GM21526 (cell line): ENCODE data around the gene FAM83E.

Experiments used
- ATAC-seq: cut with Tn5 transposase; IDR thresholded peaks from one replicate; pipeline ENCODE4 v1.9.1; 2021; ENCODE audit warnings: moderate library complexity; ENCODE audit not compliant: unreplicated experiment, low FRiP score

FAM83E gene

DNA sequence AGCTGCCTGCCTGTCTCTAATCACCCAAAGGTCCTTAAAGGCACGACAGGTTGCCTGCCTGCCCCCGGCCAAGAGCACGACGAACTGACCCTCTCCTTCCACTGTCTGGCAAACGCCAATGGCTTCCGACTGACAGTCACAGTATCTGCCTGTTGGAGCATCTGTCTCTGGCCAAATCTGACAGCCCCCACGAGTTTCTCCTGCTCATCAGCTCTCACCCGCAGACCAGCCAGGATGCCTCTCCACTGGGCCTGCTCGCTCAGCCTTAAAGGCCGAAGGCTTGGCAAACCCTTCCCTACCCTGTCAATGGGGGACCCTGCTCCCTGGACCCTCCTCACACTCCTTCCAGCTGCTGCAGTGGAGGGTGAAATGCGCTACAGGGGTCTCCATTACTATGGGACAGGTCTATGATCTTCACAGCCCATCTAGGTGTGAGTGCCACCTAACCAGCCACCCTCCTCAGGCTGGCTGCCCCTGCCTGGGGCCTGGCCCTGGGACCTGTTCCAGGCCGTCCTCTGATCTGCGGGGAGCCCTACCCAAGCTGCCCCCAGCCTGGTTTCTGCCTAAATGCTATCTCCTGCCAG, 932 bp downstream of the FAM83E start:
- ATAC-seq = no peak

DNA sequence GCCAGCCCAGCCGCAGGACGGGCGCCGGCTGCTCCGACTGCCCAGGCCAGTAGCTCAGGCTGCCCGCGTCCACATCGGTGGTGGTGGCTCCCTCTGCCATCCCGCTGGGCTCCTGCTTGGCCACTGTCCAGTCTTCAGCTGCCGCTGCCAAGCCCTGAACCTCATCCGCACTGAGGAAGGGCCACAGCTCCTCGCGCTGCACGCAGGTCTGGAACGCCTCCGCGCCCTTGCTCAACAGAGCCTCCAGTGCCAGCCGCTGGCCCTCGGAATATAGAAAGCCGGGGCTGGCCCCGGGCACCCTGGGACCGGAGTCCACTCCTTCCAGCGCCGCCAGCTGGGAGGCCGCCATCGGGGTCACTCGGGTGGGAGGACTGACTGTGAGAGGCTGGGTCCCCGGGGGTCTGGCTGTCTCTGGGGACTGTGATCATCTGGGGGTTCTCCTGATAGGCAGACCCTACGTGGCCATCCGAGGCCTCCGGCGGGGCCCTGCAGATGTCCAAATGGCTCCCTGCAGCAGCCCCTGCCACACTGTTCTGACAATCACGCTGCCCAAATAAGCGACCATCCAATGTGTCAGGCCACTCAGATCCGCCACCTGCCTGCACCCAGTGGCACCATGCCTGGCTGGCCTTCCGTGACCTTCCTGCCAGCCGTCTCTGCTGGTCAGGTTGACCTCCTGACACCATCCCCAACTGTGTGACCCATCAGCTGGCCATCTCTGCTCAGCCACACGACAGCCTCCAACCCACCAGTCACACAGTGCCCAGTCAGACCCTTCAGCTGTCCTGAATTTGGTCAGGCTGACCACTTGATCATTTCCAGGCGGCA, 1.6 kb downstream of the FAM83E start:
- ATAC-seq = no peak

DNA sequence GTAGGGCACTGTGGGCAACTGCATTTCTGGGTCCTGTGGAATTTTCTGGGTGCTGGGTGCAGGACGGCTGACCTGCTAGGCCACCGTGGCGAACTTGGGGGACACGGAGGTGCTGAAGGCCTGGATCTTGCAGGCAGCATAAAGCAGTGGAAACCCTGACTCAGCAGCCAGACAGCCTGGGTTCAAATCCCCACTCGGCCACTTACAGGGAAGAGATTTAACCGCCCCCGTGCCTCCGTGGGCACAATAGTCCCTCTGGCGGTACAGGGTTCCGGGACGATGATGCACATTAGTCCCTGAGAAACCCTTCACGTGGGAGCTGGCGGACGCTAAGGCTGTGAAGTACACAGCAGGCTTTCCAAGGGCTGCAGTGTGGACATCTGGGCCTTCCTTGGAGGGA, 3.0 kb downstream of the FAM83E start:
- ATAC-seq = no peak

DNA sequence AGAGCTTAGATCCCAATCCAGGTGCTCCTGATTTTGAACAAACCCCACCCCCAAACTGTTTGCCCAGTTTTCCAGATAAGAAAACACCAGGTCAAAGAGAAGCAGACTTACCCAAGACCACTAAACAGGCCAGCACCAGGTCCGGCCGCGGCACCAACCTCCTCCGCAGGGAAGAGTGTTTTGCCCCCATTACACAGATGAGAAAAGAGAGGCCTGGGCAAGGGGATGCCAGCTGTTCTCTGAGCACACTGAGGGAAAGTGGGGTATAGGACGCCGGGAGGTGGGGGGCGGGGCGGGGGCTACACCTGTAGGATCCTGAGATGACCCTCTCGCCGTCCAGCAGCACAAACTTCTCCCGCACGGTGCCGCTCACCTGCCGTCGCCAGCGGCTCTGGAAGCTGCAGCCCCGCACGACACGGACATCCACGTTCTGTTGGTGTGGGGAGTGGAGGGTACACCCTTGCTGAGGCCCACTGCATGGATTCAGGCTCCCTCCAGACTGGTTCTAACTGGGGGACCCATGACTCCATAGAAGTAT, 5.2 kb downstream of the FAM83E start:
- no peak for ATAC-seq

DNA sequence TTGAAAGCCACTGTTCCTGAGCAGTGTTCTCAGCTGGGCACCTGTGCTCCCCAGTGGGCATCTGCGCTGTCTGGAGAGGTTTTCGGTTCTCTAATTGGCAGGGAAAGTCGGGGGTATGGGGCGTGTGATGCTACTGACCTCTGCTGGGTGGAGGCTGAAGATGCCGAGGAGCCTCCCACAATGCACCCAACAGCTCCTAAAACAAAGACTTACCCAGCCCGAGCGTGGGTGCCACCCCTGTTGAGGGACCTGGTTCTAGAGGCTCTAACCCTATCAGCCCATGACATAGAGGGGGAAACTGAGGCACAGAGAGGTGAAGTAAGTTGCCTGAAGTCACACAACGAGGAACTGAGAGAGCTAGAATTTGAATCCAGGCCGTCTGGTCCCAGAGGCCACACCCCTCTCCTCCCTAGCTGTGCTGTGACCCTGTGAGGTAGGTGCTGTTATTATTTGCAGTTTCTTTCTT, 6.0 kb downstream of the FAM83E start:
- ATAC-seq = no peak

DNA sequence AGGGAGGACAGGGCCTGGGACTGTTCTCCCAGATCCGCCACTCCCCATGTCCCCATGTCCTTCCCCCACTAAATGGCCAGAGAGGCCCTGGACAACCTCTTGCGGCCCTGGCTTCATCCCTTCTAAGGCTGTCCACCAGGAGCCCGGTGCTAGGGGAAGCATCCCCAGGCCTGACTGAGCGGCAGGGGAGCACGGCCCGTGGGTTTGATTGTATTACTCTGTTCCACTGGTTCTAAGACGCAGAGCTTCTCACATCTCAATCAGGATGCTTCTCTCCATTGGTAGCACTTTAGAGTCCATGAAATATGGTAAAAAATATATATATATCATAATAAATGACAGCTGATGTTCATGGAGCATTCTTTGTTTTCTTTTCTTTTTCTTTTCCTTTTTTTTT, 7.5 kb downstream of the FAM83E start:
- ATAC-seq = no peak

DNA sequence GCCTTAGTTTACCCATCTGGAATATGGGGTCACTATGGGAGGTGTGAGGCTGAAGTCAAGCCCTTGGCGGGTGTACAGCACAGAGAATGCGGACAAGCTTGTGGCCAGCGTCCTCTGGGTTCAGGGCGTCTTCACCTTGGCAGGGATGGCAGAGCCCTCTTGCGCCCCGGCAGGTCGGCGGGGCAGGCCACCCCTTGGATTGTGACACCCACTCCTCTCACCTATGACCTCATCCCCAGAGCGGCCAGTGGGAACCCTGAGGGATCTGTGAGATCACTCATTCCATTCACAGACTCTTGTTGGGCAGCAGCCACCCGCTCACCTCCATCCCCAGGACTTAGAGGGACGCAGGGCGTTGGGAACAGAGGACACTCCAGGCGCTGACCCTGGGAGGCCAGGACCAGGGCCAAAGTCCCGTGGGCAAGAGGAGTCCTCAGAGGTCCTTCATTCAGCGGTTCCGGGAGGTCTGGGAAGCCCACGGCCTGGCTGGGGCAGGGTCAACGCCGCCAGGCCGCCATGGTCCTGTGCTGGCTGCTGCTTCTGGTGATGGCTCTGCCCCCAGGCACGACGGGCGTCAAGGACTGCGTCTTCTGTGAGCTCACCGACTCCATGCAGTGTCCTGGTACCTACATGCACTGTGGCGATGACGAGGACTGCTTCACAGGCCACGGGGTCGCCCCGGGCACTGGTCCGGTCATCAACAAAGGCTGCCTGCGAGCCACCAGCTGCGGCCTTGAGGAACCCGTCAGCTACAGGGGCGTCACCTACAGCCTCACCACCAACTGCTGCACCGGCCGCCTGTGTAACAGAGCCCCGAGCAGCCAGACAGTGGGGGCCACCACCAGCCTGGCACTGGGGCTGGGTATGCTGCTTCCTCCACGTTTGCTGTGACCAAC, 8.2 kb downstream of the FAM83E start, which contains the start of gene SPACA4:
Gene SPACA4 (plus strand): TSS at position 280 of the 896 bp plus-strand sequence. CDS start 237 bp downstream, at position 517.
- ATAC-seq = no peak

DNA sequence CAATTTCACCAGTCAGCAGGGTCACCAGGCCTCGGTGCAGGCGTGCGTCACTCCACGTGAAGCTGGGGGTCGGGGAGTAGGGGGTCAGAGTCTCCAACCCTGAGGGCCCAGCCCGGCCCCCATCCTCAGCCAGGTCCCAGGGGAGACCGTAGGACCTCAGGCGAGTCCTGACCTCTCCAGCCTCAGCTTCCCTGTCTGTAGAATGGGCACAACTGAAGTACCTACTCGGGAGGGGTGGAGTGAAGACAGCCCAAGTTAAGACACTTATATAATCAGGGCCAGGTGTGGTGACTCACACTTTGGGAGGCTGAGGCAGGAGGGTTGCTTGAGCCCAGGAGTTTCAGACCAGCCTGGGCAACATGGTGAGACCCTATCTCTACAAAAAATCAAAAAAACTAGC, 11.0 kb downstream of the FAM83E start:
- no peak for ATAC-seq

DNA sequence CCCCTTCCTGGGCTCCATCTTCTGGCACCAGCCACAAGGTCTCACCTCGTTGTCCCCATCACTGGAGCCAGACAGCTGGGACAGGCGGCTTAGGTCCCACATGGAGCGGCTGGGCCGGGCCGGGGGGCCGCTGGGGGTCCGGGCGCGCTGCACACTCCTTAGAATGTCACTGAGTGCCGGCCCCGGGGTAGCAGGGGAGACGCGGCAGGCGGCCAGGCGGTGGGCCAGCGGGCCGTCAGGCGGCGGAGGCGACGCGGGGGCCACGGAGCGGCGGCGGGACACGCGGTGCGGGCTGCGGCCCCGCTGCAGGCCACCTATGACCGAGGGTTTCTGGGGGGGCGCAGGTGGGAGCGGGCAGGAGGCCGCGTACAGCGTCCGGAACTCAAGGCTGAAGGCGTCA, 11.4 kb downstream of the FAM83E start:
- ATAC-seq = no peak

DNA sequence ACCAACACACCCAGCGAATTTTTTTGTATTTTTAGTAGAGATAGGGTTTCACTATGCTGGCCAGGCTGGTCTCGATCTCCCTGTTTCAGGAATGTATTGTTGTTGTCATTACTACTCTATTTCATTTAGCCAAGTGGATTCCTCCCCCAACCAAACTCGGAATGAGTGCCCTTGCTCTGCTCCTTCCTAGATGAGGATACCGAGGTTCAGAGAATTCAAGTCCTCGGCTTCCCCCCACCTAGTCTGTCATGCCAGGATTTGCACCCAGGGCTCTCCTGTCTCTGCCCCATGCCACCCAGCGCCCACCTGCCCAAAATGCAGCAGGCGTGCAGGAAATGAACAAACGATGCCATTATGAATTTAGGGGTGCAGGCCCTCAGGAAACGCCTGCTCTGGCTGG, 11.9 kb downstream of the FAM83E start:
- ATAC-seq = no peak

DNA sequence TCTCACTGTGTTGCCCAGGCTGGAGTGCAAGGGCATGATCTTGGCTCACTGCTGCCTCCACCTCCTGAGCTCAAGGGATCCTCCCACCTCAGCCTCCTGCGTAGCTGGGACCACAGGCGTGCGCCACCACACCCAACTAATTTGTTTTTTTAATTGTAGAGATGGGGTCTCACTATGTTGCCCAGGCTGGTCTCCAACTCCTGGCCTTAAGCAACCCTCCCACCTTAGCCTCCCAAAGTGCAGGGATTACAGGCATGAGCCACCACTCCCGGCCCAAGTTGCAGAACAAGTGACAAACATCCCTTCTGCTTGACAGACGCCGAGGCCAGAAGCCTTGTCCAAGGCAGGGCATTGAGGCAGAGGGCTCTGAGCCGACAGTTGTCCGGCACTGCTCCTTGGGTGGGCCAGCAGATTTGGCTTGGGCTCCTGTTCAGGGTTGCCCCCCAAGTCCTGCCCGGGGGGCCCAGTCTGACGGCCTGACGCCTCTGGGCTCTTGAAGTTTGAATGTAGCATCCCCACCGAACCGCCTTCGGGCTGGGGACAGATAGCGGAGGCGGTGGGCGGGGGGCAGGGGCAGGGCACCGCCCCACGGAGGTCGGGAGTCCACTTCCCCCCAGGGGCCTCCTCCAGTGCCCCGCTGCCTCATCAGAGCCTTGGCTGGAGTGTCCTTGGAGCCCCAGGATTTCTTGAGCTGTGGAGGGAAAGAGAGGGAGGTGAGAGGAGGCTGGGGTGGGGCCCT, 14.0 kb downstream of the FAM83E start:
- no peak for ATAC-seq

DNA sequence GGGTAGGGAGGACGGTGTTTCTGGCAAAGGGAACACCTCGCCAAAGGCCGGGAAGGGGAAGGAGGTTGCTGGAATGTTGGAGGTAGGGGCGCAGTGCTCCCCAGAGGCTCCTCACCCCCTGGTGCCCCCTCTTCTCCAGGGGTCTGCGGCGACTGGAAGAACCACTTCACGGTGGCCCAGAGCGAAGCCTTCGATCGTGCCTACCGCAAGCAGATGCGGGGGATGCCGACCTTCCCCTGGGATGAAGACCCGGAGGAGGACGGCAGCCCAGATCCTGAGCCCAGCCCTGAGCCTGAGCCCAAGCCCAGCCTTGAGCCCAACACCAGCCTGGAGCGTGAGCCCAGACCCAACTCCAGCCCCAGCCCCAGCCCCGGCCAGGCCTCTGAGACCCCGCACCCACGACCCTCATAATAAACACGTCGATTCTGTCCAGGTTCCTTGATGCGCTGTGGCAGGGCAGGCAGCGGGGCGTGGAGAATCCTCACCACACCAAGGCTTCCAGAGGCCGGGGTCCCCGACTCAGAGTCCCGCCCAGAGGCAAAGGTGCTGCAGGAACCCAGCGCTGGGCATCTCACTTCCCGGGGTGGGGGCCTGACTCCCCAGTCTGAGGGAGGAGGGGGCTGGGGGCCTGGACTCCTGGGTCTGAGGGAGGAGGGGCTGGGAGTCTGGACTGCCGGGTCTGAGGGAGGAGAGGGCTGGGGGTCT, 15.7 kb downstream of the FAM83E start:
- ATAC-seq = no peak

DNA sequence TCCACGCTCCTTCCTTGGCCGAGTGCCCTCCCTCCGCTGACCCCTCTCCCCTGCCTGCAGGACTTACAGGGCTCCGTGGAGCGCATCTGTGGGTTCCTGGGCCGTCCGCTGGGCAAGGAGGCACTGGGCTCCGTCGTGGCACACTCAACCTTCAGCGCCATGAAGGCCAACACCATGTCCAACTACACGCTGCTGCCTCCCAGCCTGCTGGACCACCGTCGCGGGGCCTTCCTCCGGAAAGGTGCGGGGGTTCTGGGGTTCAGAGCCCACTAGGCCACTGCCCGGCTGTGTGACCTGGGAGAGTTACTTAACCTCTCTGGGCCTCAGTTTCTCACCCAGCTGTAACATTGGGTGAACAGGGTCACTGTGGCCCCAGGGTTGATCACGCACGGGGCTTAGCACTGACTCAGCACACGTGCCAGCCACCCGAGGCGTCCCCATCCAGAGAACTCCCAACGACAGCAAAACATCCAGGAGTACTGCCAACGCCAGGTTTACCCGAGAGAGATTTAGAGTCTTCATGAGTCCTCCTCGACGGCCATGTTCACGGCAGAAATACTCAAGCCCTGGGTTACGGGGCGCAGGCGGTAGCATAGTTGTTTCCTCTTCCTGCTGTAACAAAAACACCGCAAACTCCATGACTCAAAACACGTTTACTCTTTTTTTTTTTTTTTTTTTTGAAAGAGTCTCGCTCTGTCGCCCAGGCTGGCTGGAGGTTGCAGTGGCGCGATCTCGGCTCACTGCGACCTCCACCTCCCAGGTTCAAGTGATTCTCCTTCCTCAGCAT, 18.0 kb downstream of the FAM83E start:
- no peak for ATAC-seq

DNA sequence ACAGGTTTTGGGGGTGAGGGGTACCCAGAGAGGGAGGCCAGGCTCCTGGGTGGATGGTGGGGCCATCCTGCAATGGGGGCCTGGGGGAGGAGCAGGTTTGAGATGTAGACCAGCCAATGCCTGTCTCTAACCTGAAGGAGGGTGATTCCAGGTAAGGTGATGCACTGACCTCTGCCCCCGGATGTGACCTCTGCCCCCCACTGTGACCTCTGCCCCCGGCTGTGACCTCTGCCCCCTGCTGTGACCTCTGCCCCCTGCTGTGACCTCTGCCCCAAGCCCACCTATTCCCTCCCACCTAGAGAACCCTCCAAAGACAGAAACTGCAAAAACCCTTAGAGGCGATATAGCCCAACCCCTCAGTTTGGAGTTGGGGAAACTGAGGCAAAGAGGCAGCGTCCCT, 18.6 kb downstream of the FAM83E start:
- no peak for ATAC-seq

DNA sequence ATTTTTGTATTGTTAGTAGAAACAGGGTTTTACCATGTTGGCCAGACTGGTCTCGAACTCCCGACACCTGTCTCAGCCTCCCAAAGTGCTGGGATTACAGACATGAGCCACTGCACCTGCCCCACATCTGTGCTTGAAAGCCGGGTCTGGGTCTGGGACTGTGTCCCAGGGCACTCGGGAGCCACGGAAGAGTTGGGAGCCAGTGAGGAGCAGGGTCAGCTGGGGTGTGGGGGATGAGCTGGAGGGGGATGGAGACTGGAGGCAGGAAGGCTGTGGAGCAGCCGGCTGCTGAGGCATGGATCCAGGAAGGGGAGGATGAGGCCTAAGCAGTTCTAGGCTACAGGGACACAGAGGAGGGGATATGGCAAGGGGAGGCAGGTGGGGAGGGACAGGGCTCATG, 19.0 kb downstream of the FAM83E start:
- ATAC-seq = no peak

DNA sequence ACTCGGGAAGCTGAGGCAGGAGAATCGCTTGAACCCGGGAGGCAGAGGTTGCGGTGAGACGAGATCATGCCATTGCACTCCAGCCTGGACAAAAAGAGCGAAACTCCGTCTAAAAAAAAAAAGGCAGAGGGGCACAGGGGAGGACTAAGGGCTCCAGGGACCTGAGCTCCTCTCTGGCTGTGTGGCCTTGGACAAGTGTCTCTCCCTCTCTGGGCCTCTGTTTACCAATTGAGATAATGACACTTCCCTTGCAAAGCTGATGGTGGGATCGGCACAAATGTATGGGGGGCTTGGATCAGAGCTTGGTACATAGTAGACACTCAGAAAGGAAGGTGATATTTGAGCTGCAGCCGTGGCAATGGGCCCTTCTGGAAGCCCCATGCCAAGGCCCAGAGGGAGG, 19.7 kb downstream of the FAM83E start:
- no peak for ATAC-seq

DNA sequence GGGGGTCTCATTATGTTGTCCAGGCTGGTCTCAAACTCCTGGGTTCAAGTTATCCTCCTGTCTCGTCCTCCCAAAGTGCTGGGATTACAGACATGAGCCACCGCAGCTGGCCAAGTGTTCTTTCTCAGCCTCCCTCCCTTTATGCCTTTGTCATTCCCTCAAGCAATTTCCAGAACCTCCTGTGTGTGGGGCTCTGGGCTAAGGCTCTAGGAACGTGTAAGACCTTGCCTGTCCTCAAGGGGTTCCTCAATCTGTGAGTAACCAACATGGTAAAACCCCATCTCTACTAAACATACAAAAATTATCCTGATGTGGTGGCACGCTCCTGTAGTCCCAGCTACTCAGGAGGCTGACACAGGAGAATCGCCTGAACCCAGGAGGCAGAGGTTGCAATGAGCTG, 23.9 kb downstream of the FAM83E start:
- no peak for ATAC-seq

DNA sequence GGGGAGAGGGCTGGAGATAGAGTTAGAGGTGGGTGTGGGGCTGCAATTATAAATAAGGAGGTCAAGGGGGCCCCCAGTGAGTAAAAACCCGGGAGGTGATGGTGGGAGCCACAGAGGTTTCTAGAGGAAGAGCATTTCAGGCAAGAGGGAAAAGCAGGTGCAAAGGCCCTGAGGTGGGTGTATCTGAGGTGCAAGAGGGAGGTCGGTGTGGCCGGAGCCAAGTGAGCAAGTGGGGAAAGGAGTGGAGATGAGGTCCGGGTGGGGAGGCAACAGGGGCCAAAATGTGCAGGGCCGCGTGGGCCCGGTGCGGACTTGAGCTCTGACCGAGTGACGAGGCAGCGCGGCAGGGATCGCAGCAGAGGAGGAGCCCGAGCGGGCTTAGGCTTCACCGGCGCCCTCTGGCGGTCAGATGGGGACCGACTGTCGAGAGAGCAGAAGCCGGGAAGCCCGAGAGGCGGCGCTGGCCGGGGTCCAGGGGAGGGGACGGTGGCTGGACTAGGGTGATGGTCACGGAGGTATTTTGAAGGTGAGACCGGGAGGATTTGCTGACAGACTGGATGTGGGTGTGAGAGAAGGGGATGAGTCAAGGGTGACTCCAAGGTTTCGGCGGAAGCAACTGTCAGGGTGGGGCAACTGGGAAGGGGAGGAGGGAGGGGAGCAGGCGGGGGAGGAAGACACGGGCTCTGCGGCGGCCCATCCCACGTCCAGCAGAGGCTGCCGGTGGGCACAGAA, 26.0 kb downstream of the FAM83E start:
- ATAC-seq = no peak
